Endodermal cell (in vitro differentiated cells): ENCODE data around the gene NIPAL3. TPM values are rescaled to one million over a fixed set of nuclear protein-coding genes. Genes with fewer than 3 reads are reported as not detected.
"Not testable (repeated sequence)": the region's sequence is repeated elsewhere in the genome, so short reads cannot be mapped to it uniquely, and the experiment has no call there.

ENCODE experiments used
- DNase-seq: peaks from one replicate; pipeline ENCODE4 v3.0.0-alpha.2; 2017
- H3K27ac ChIP-seq: 2 replicates; pipeline ENCODE4 v1.5.1; 2013; ENCODE audit warnings: mild to moderate bottlenecking, low read depth, low read length, moderate library complexity
- H3K27me3 ChIP-seq: 2 replicates; pipeline ENCODE4 v1.6.1; 2013; ENCODE audit warnings: mild to moderate bottlenecking, low read length, moderate library complexity; ENCODE audit not compliant: insufficient read depth, control insufficient read depth, poor library complexity, severe bottlenecking
- H3K36me3 ChIP-seq: 2 replicates; pipeline ENCODE4 v1.7.0; 2013; ENCODE audit warnings: mild to moderate bottlenecking, low read length, moderate library complexity; ENCODE audit not compliant: control insufficient read depth, insufficient read depth
- H3K4me1 ChIP-seq: one replicate; pipeline ENCODE4 v1.7.0; 2013; ENCODE audit warnings: low read length; ENCODE audit not compliant: control insufficient read depth, insufficient read depth
- H3K4me3 ChIP-seq: 2 replicates; pipeline ENCODE4 v1.5.1; 2013; ENCODE audit warnings: mild to moderate bottlenecking, low read length, moderate library complexity
- H3K9ac ChIP-seq: 2 replicates; pipeline ENCODE4 v1.6.1; 2013; ENCODE audit warnings: mild to moderate bottlenecking, low read length, moderate library complexity; ENCODE audit not compliant: poor library complexity, severe bottlenecking; ENCODE audit errors: extremely low read depth
- H3K9me3 ChIP-seq: 2 replicates; pipeline ENCODE4 v1.6.1; 2013; ENCODE audit warnings: mild to moderate bottlenecking, low read length, moderate library complexity; ENCODE audit not compliant: control insufficient read depth
- H3K27ac Mint-ChIP-seq: 2 replicates; pipeline ENCODE4 v1.8.0; 2020; ENCODE audit warnings: mixed read lengths
- H3K27me3 Mint-ChIP-seq: 2 replicates; pipeline ENCODE4 v1.8.0; 2021; ENCODE audit warnings: mild to moderate bottlenecking, mixed read lengths; ENCODE audit not compliant: insufficient read depth
- H3K36me3 Mint-ChIP-seq: 2 replicates; pipeline ENCODE4 v1.8.0; 2020; ENCODE audit warnings: low read depth, mixed read lengths
- H3K4me1 Mint-ChIP-seq: 2 replicates; pipeline ENCODE4 v1.8.0; 2020; ENCODE audit warnings: mixed read lengths
- H3K4me3 Mint-ChIP-seq: 2 replicates; pipeline ENCODE4 v1.8.0; 2020; ENCODE audit warnings: mild to moderate bottlenecking, moderate library complexity, mixed read lengths
- H3K9me3 Mint-ChIP-seq: 2 replicates; pipeline ENCODE4 v1.8.0; 2020; ENCODE audit warnings: mild to moderate bottlenecking, mixed read lengths
- WGBS, 2 experiments: methylation state at CpG; one replicate each; pipeline versions ENCODE4 v1.1.5 to v1.1.7; 2013; ENCODE audit warnings: missing lambda C conversion rate in 2 of 2, mixed read lengths in 1 of 2; ENCODE audit not compliant: insufficient coverage in 1 of 2, insufficient read length in 1 of 2; 5-methylcytosine and 5-hydroxymethylcytosine counted together
- total RNA-seq, 2 donors: library from RNA; stranded (reverse); fragmentation: NEBNext Ultra II Directional in 1 of 2; extraction: Animal tissue kit (Norgen Biotek cat#: 25700) in 1 of 2; gene quantifications; 2 replicates in 1 of 2; 3 replicates in 1 of 2; pipeline ENCODE4 v1.2.1, GENCODE V29; 2021
- TF ChIP-seq, protein P1 (sequence below): fragments of 200-600 bp; sonication (generic); conservative IDR thresholded peaks from 2 replicates; pipeline ENCODE4 v1.5.0; 2021; ENCODE audit warnings: antibody characterized with exemption, mild to moderate bottlenecking

The NIPAL3 gene
- total RNA-seq, 2 donors from 2014 or later: 4.7 to 5.5 TPM

DNA sequence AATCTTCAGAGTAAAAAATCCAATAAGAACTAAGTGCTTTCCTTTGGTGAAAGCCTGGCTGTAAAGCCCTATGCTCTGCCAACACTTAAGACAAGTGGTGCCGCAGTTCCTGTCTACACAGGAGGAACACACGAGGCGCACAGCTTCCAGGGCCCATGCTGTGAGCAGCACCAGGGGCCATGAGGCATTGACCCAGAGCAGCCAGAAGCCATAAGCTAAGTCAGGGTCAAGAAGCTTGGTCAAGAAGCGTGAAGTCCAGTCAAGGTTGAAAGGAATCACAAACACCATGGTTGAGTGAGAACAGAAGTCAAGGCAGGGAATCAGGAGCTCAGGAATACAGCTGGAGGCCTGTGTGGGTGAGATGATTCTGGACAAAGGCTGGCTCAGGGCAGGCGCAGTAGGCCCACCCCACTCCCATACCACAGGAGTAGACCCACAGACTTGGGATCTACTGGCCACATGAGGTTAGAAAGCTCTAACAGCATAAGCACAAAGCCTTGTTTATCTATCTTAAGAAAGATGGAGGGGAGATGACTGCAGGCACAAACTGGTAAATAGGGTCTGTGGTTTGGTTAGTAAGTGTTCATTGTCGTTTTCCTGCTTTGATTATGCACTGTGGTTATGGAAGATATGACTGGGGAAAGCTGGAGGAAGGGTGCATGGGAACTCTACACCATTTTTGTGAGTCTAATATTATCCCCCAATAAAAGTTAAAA lies 44.1 kb downstream of the NIPAL3 start:
- no peak overlapping the region for H3K27ac Mint-ChIP-seq
- Histone ChIP-seq H3K9ac (no peak overlapping the region), H3K9me3 (no peaks in the 10 kb centered on the region), H3K4me1 (no peaks in the 10 kb centered on the region), H3K27ac (no peak overlapping the region), H3K4me3 (no peak overlapping the region), H3K36me3 (no peaks in the 10 kb centered on the region), H3K27me3 (no peaks in the 10 kb centered on the region)
- H3K27me3 Mint-ChIP-seq: no peaks in the 10 kb centered on the region
- H3K36me3 Mint-ChIP-seq: peaks cover 2% of the 10 kb centered on the region
- H3K4me3 Mint-ChIP-seq: no peak overlapping the region
- 90 to 91% methylated on average over 4 to 6 of the region's 6 CpGs for WGBS, 2 experiments
- H3K9me3 Mint-ChIP-seq: no peaks in the 10 kb centered on the region
- peak; percentile 12 for DNase-seq
- TF ChIP-seq, protein P1, sequence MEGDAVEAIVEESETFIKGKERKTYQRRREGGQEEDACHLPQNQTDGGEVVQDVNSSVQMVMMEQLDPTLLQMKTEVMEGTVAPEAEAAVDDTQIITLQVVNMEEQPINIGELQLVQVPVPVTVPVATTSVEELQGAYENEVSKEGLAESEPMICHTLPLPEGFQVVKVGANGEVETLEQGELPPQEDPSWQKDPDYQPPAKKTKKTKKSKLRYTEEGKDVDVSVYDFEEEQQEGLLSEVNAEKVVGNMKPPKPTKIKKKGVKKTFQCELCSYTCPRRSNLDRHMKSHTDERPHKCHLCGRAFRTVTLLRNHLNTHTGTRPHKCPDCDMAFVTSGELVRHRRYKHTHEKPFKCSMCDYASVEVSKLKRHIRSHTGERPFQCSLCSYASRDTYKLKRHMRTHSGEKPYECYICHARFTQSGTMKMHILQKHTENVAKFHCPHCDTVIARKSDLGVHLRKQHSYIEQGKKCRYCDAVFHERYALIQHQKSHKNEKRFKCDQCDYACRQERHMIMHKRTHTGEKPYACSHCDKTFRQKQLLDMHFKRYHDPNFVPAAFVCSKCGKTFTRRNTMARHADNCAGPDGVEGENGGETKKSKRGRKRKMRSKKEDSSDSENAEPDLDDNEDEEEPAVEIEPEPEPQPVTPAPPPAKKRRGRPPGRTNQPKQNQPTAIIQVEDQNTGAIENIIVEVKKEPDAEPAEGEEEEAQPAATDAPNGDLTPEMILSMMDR: no peak
- H3K4me1 Mint-ChIP-seq: peaks cover 14% of the 10 kb centered on the region

DNA sequence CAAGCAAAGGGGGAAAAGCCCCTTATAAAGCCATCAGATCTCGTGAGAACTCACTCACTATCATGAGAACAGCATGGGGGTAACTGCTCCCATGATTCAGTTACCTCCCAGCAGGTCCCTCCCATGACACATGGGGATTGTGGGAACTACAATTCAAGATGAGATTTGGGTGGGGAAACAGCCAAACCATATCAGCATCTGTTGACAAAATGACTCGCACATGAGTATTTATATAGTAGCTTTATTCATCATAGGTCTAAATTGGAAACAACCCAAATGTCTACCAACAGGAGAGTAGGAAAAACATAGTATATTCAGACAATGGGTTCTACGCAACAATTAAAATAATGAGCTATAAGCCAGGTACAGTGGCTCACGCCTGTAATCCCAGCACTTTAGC lies 46.5 kb downstream of the NIPAL3 start:
- H3K27me3 ChIP-seq, H3K27ac Mint-ChIP-seq, H3K4me1 ChIP-seq, H3K36me3 Mint-ChIP-seq, H3K27ac ChIP-seq, H3K27me3 Mint-ChIP-seq, H3K36me3 ChIP-seq, H3K9me3 Mint-ChIP-seq, H3K9me3 ChIP-seq, H3K4me3 Mint-ChIP-seq, H3K9ac ChIP-seq, H3K4me3 ChIP-seq, DNase-seq: not testable (repeated sequence)
- WGBS, 2 experiments: 77 to 91% methylated on average over 3 to 4 of the region's 4 CpGs
- peaks cover 18% of the 10 kb centered on the region for H3K4me1 Mint-ChIP-seq

DNA sequence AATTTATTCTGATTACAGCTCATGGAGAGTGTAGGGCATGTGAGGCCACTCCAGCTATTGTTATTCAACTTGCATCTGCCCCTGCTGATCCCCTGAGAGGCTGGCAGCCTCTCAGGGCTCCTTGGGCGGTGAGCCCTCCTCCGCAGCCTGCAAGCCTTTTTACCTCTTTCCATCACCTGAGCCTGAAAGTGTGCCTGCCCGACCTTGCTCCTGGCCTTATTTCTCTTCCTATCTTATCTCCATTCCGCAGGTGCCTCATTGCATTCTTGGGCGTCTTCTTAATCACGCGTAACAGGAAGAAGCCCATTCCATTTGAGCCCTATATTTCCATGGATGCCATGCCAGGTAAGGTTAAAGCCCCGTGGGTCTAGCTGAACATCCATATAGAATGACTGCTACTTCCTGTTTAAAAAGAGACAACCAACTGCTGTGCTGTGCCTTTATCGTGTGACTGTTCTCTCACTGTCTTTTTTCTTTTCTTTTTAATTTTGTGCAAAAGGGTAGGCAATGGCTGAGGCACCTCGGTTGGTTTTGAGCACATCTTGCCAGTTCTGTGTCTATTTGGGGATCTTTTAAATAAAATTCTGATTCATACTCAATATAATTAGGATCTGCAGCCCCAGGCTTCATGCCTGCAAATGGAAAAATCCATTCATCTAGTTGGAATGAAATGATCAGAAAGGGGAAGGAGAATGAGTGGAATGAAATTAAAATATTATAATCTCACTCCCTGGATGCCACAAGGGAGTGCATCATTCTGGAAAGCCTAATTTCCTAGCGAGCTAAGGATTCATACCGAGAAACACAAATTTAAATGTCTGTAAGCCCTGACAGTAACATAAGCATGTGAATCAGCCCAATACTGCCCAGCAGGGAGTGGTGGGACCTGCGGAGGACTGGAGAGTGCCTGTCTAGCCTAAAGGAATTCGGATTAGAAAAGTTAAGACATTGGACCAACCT lies 48.5 kb downstream of the NIPAL3 start:
- Histone ChIP-seq H3K27me3 (no peaks in the 10 kb centered on the region), H3K9ac (no peak overlapping the region), H3K4me1 (no peaks in the 10 kb centered on the region), H3K9me3 (no peaks in the 10 kb centered on the region), H3K4me3 (no peak overlapping the region), H3K27ac (no peak overlapping the region), H3K36me3 (no peaks in the 10 kb centered on the region)
- Mint-ChIP-seq H3K9me3 (no peaks in the 10 kb centered on the region), H3K4me1 (peaks cover 18% of the 10 kb centered on the region), H3K27ac (peak overlapping the region; percentile 31), H3K36me3 (no peaks in the 10 kb centered on the region), H3K4me3 (peak overlapping the region; percentile 32), H3K27me3 (no peaks in the 10 kb centered on the region)
- DNase-seq: peak; percentile 82
- TF ChIP-seq, protein P1: no peak
- WGBS, 2 experiments: 13 to 15% methylated on average over 13 to 14 of the region's 14 CpGs
